CD4-positive, alpha-beta memory T cell (primary cell): ENCODE results near the gene IL21R. TPM values are rescaled to one million over a fixed set of nuclear protein-coding genes. Genes with fewer than 3 reads are reported as not detected.

Source experiments
- CTCF ChIA-PET: fragments of 350-600 bp; sonication (Branson Sonifier 250); formaldehyde crosslinking; loops from one replicate; lab custom pipeline; 2021; ENCODE audit warnings: inconsistent platforms; ENCODE audit not compliant: partially characterized antibody; lab: Charles Lee
- POLR2A ChIA-PET: fragments of 350-600 bp; sonication (Branson Sonifier 250); formaldehyde crosslinking; loops from one replicate; lab custom pipeline; 2021; ENCODE audit not compliant: partially characterized antibody; lab: Charles Lee
- DNase-seq, 5 donors: peaks; one replicate each; pipeline versions ENCODE4 v3.0.0 to v3.0.0-alpha.2; 2020 to 2022; ENCODE audit warnings: mixed read lengths in 1 of 5
- H3K27ac ChIP-seq: one replicate; pipeline ENCODE4 v1.7.0; 2013; ENCODE audit warnings: low read depth, low read length
- H3K27me3 ChIP-seq: 2 replicates; pipeline ENCODE4 v1.7.0; 2013; ENCODE audit warnings: mild to moderate bottlenecking, low read length, moderate library complexity; ENCODE audit not compliant: insufficient read depth
- H3K36me3 ChIP-seq: 2 replicates; pipeline ENCODE4 v1.7.0; 2013; ENCODE audit warnings: mild to moderate bottlenecking, low read length, moderate library complexity; ENCODE audit not compliant: insufficient read depth
- H3K4me1 ChIP-seq: 2 replicates; pipeline ENCODE4 v1.7.0; 2013; ENCODE audit warnings: mild to moderate bottlenecking, low read length, moderate library complexity; ENCODE audit not compliant: insufficient read depth
- H3K4me3 ChIP-seq, 2 donors: one replicate each; pipeline ENCODE4 v1.7.0; 2013; ENCODE audit warnings: low read length in 2 of 2, mild to moderate bottlenecking in 1 of 2
- H3K9me3 ChIP-seq, 2 donors: one replicate each; pipeline ENCODE4 v1.7.0; 2013; ENCODE audit warnings: low read length in 2 of 2, control low read depth in 1 of 2; ENCODE audit not compliant: control insufficient read depth in 1 of 2
- H3K27ac Mint-ChIP-seq, 7 donors: one replicate each; pipeline ENCODE4 v1.8.0; 2020 to 2021; ENCODE audit warnings: mixed read lengths in 7 of 7, mild to moderate bottlenecking in 6 of 7, inconsistent platforms in 3 of 7, moderate library complexity in 3 of 7
- H3K27me3 Mint-ChIP-seq, 2 donors: one replicate each; pipeline ENCODE4 v1.8.0; 2020 to 2021; ENCODE audit warnings: mixed read lengths in 2 of 2
- H3K36me3 Mint-ChIP-seq, 2 donors: one replicate each; pipeline ENCODE4 v1.8.0; 2020 to 2021; ENCODE audit warnings: mixed read lengths in 2 of 2, inconsistent platforms in 1 of 2, mild to moderate bottlenecking in 1 of 2
- H3K4me1 Mint-ChIP-seq, 4 donors: one replicate each; pipeline ENCODE4 v1.8.0; 2020 to 2021; ENCODE audit warnings: mixed read lengths in 4 of 4, mild to moderate bottlenecking in 1 of 4
- H3K4me3 Mint-ChIP-seq, 8 donors: one replicate each; pipeline ENCODE4 v1.8.0; 2020 to 2021; ENCODE audit warnings: mixed read lengths in 8 of 8, mild to moderate bottlenecking in 7 of 8, moderate library complexity in 6 of 8, inconsistent platforms in 3 of 8
- H3K9me3 Mint-ChIP-seq, 8 donors: one replicate each; pipeline ENCODE4 v1.8.0; 2020 to 2021; ENCODE audit warnings: mixed read lengths in 8 of 8, mild to moderate bottlenecking in 5 of 8, inconsistent platforms in 3 of 8, moderate library complexity in 1 of 8
- intact Hi-C: fragments of 100-400 bp; cut with micrococcal nuclease; formaldehyde crosslinking; loops from one replicate; pipeline ENCODE4 v1.15.1; 2023
- polyA plus RNA-seq, 2 donors: library from polyadenylated mRNA; unstranded; fragments of 300-500 nt; fragmentation: Illumina TruSeq; gene quantifications; one replicate each; pipeline ENCODE4 v1.2.3, GENCODE V29; 2021
- total RNA-seq, 2 experiments: library from RNA; stranded (reverse); gene quantifications; one replicate each; pipeline ENCODE4 v1.2.3, GENCODE V29; 2021

IL21R gene
- total and polyA plus RNA-seq, 4 experiments from 2014 or later, result 18.4 to 29.1 (median 28.3) TPM

- CTCF ChIA-PET, result no interaction called here
- no peaks in the 10 kb centered on the region for H3K4me1 ChIP-seq
- no peaks in the 10 kb centered on the region for H3K27me3 ChIP-seq
- H3K4me3 Mint-ChIP-seq, result no peak overlapping the region
- peaks cover 76 to 81% of the 10 kb centered on the region in 2 donors for H3K36me3 Mint-ChIP-seq
- no peak overlapping the region for H3K27ac ChIP-seq
- H3K9me3 Mint-ChIP-seq, result no peaks in the 10 kb centered on the region
- H3K4me1 Mint-ChIP-seq, result no peaks in the 10 kb centered on the region
- peak overlapping the region in 1 of 7 donors; percentile 15 for H3K27ac Mint-ChIP-seq
- no peaks in the 10 kb centered on the region for H3K27me3 Mint-ChIP-seq
- H3K9me3 ChIP-seq, result no peaks in the 10 kb centered on the region
- DNase-seq, result no peak
- peaks cover 62% of the 10 kb centered on the region for H3K36me3 ChIP-seq
- H3K4me3 ChIP-seq, result no peak overlapping the region
- intact Hi-C loops, result no loop called here
- POLR2A ChIA-PET, result no interaction called here
Measured at GRCh38 chr16:27489421-27489820, 87.4 kb downstream of the IL21R start.

- intact Hi-C loops, result no loop called here
- Histone ChIP-seq H3K9me3 (no peaks in the 10 kb centered on the region), H3K27ac (no peak overlapping the region), H3K4me3 (no peak overlapping the region), H3K36me3 (peaks cover 62% of the 10 kb centered on the region), H3K27me3 (no peaks in the 10 kb centered on the region), H3K4me1 (no peaks in the 10 kb centered on the region)
- Mint-ChIP-seq H3K9me3 (no peaks in the 10 kb centered on the region), H3K4me3 (no peak overlapping the region), H3K27ac (peak overlapping the region in 1 of 7 donors; percentile 3), H3K36me3 (peaks cover 76 to 81% of the 10 kb centered on the region in 2 donors), H3K4me1 (no peaks in the 10 kb centered on the region), H3K27me3 (no peaks in the 10 kb centered on the region)
- CTCF ChIA-PET, result no interaction called here
- no peak for DNase-seq
- POLR2A ChIA-PET, result no interaction called here
Measured at GRCh38 chr16:27489906-27490305, 87.9 kb downstream of the IL21R start.

- Mint-ChIP-seq H3K36me3 (peaks cover 62 to 77% of the 10 kb centered on the region in 2 donors), H3K4me1 (no peaks in the 10 kb centered on the region), H3K4me3 (no peak overlapping the region), H3K27ac (peak overlapping the region in 2 of 7 donors; percentile 53), H3K27me3 (no peaks in the 10 kb centered on the region), H3K9me3 (no peaks in the 10 kb centered on the region)
- H3K4me1 ChIP-seq, result no peaks in the 10 kb centered on the region
- intact Hi-C loops, result no loop called here
- DNase-seq, result no peak
- no peaks in the 10 kb centered on the region for H3K9me3 ChIP-seq
- H3K4me3 ChIP-seq, result no peak overlapping the region
- ChIA-PET CTCF (no interaction called here), POLR2A (no interaction called here)
- peaks cover 53% of the 10 kb centered on the region for H3K36me3 ChIP-seq
- H3K27ac ChIP-seq, result no peak overlapping the region
- no peaks in the 10 kb centered on the region for H3K27me3 ChIP-seq
Measured at GRCh38 chr16:27491894-27492587, 90.1 kb downstream of the IL21R start.

- no peaks in the 10 kb centered on the region for H3K9me3 Mint-ChIP-seq
- H3K36me3 Mint-ChIP-seq, result peaks cover 63 to 79% of the 10 kb centered on the region in 2 donors
- no peak overlapping the region for H3K4me3 Mint-ChIP-seq
- H3K9me3 ChIP-seq, result no peaks in the 10 kb centered on the region
- DNase-seq, result no peak
- no peaks in the 10 kb centered on the region for H3K4me1 Mint-ChIP-seq
- H3K27ac ChIP-seq, result no peak overlapping the region
- CTCF ChIA-PET, result no interaction called here
- POLR2A ChIA-PET, result no interaction called here
- no peaks in the 10 kb centered on the region for H3K4me1 ChIP-seq
- H3K27me3 Mint-ChIP-seq, result no peaks in the 10 kb centered on the region
- no peaks in the 10 kb centered on the region for H3K27me3 ChIP-seq
- no peak overlapping the region for H3K4me3 ChIP-seq
- intact Hi-C loops, result no loop called here
- H3K36me3 ChIP-seq, result peaks cover 58% of the 10 kb centered on the region
- peak overlapping the region in 2 of 7 donors; percentile 66 to 79 for H3K27ac Mint-ChIP-seq
Measured at GRCh38 chr16:27492588-27492979, 90.6 kb downstream of the IL21R start.

GRCh38 chr16:27495191-27495590 is 93.2 kb downstream of the IL21R start:
- H3K27me3 Mint-ChIP-seq, result no peaks in the 10 kb centered on the region
- H3K4me1 ChIP-seq, result no peaks in the 10 kb centered on the region
- POLR2A ChIA-PET, result no interaction called here
- no peaks in the 10 kb centered on the region for H3K27me3 ChIP-seq
- no peaks in the 10 kb centered on the region for H3K9me3 ChIP-seq
- CTCF ChIA-PET, result no interaction called here
- H3K9me3 Mint-ChIP-seq, result no peaks in the 10 kb centered on the region
- H3K4me3 ChIP-seq, result no peak overlapping the region
- H3K4me1 Mint-ChIP-seq, result no peaks in the 10 kb centered on the region
- H3K36me3 Mint-ChIP-seq, result peaks cover 60 to 77% of the 10 kb centered on the region in 2 donors
- no peak overlapping the region for H3K27ac ChIP-seq
- peaks cover 61% of the 10 kb centered on the region for H3K36me3 ChIP-seq
- no peak overlapping the region for H3K4me3 Mint-ChIP-seq
- H3K27ac Mint-ChIP-seq, result no peak overlapping the region
- no peak for DNase-seq
- intact Hi-C loops, result no loop called here

- no peak for DNase-seq
- Histone ChIP-seq H3K4me3 (no peak overlapping the region), H3K36me3 (peaks cover 68% of the 10 kb centered on the region), H3K27me3 (no peaks in the 10 kb centered on the region), H3K4me1 (no peaks in the 10 kb centered on the region), H3K27ac (no peak overlapping the region), H3K9me3 (no peaks in the 10 kb centered on the region)
- H3K4me3 Mint-ChIP-seq, result no peak overlapping the region
- H3K9me3 Mint-ChIP-seq, result no peaks in the 10 kb centered on the region
- H3K27me3 Mint-ChIP-seq, result no peaks in the 10 kb centered on the region
- ChIA-PET CTCF (no interaction called here), POLR2A (no interaction called here)
- H3K4me1 Mint-ChIP-seq, result no peaks in the 10 kb centered on the region
- intact Hi-C loops, result no loop called here
- H3K36me3 Mint-ChIP-seq, result peaks cover 62 to 79% of the 10 kb centered on the region in 2 donors
- H3K27ac Mint-ChIP-seq, result peak overlapping the region in 1 of 7 donors; percentile 16
Measured at GRCh38 chr16:27498031-27498825, 96.3 kb downstream of the IL21R start.

- no peaks in the 10 kb centered on the region for H3K4me1 Mint-ChIP-seq
- H3K9me3 Mint-ChIP-seq, result no peaks in the 10 kb centered on the region
- CTCF ChIA-PET, result no interaction called here
- no peak overlapping the region for H3K27ac ChIP-seq
- no peak overlapping the region for H3K4me3 ChIP-seq
- no peaks in the 10 kb centered on the region for H3K27me3 Mint-ChIP-seq
- peaks cover 77% of the 10 kb centered on the region for H3K36me3 ChIP-seq
- H3K27me3 ChIP-seq, result no peaks in the 10 kb centered on the region
- no peak for DNase-seq
- peak overlapping the region in 1 of 7 donors; percentile 79 for H3K27ac Mint-ChIP-seq
- POLR2A ChIA-PET, result no interaction called here
- no peaks in the 10 kb centered on the region for H3K9me3 ChIP-seq
- no peaks in the 10 kb centered on the region for H3K4me1 ChIP-seq
- peak overlapping the region in 1 of 8 donors; percentile 4 for H3K4me3 Mint-ChIP-seq
- H3K36me3 Mint-ChIP-seq, result peaks cover 68 to 86% of the 10 kb centered on the region in 2 donors
- intact Hi-C loops, result no loop called here
Measured at GRCh38 chr16:27498916-27499658, 97.1 kb downstream of the IL21R start.
